ENCODE data around the gene PTRHD1.

PTRHD1 gene

GRCh38 chr2:24818721-24819167, 25.6 kb upstream of the PTRHD1 start:
- no peak for TF ChIP-seq CTCF (IDR thresholded peaks at IDR 0.05; ENCODE audit: low read length, missing control alignments)
- no peak overlapping the region for H3K4me3 ChIP-seq (replicated peaks; ENCODE audit: low read depth, low read length)
- peak; percentile 46 for DNase-seq (ENCODE audit: low read depth)

GRCh38 chr2:24816884-24817283, 23.7 kb upstream of the PTRHD1 start:
- DNase-seq (ENCODE audit: low read depth) = peak; percentile 90
- H3K4me3 ChIP-seq (replicated peaks; ENCODE audit: low read depth, low read length) = no peak overlapping the region
- no peak for TF ChIP-seq CTCF (IDR thresholded peaks at IDR 0.05; ENCODE audit: low read length, missing control alignments)

- TF ChIP-seq CTCF (IDR thresholded peaks at IDR 0.05; ENCODE audit: low read length, missing control alignments) = no peak
- DNase-seq (ENCODE audit: low read depth) = no peak
- H3K4me3 ChIP-seq (replicated peaks; ENCODE audit: low read depth, low read length) = no peak overlapping the region
Measured at GRCh38 chr2:24816404-24816803, 23.2 kb upstream of the PTRHD1 start.

GRCh38 chr2:24815171-24815570, 22.0 kb upstream of the PTRHD1 start:
- DNase-seq (ENCODE audit: low read depth) = no peak
- no peak for TF ChIP-seq CTCF (IDR thresholded peaks at IDR 0.05; ENCODE audit: low read length, missing control alignments)
- no peak overlapping the region for H3K4me3 ChIP-seq (replicated peaks; ENCODE audit: low read depth, low read length)

GRCh38 chr2:24814516-24814915, 21.3 kb upstream of the PTRHD1 start:
- no peak overlapping the region for H3K4me3 ChIP-seq (replicated peaks; ENCODE audit: low read depth, low read length)
- DNase-seq (ENCODE audit: low read depth) = no peak
- no peak for TF ChIP-seq CTCF (IDR thresholded peaks at IDR 0.05; ENCODE audit: low read length, missing control alignments)

- TF ChIP-seq CTCF (IDR thresholded peaks at IDR 0.05; ENCODE audit: low read length, missing control alignments) = no peak
- DNase-seq (ENCODE audit: low read depth) = no peak
- H3K4me3 ChIP-seq (replicated peaks; ENCODE audit: low read depth, low read length) = no peak overlapping the region
Measured at GRCh38 chr2:24813691-24814137, 20.5 kb upstream of the PTRHD1 start.

- no peak for DNase-seq (ENCODE audit: low read depth)
- no peak for TF ChIP-seq CTCF (IDR thresholded peaks at IDR 0.05; ENCODE audit: low read length, missing control alignments)
- no peak overlapping the region for H3K4me3 ChIP-seq (replicated peaks; ENCODE audit: low read depth, low read length)
Measured at GRCh38 chr2:24809316-24810007, 16.3 kb upstream of the PTRHD1 start.
